Stimulated activated CD8-positive, alpha-beta memory T cell treated with anti-CD3 and anti-CD28 coated beads, Interleukin-4, amount 100 ng/mL, for 24 hours (primary cell): ENCODE data around the gene SCAMP1.
"Not testable (repeated sequence)": the region's sequence is repeated elsewhere in the genome, so short reads cannot be mapped to it uniquely, and the experiment has no call there.

Source experiments
- DNase-seq: peaks from one replicate; pipeline ENCODE4 v3.0.0-alpha.2; 2020; ENCODE audit warnings: low read depth

The SCAMP1 gene

GRCh38 chr5:78361631-78361993, 1.2 kb downstream of the SCAMP1 start:
- no peak for DNase-seq

- DNase-seq: no peak
These were observed 1.8 kb downstream of the SCAMP1 start for GRCh38 chr5:78362220-78362619.

- no peak for DNase-seq
These were observed 3.6 kb downstream of the SCAMP1 start for GRCh38 chr5:78364005-78364404.

GRCh38 chr5:78367318-78367991, 7.0 kb downstream of the SCAMP1 start:
- DNase-seq: no peak

GRCh38 chr5:78369680-78370079, 9.3 kb downstream of the SCAMP1 start:
- DNase-seq: no peak

GRCh38 chr5:78373231-78373630, 12.8 kb downstream of the SCAMP1 start:
- no peak for DNase-seq

GRCh38 chr5:78376315-78376714, 15.9 kb downstream of the SCAMP1 start:
- no peak for DNase-seq

- DNase-seq: no peak
These were observed 16.8 kb downstream of the SCAMP1 start for GRCh38 chr5:78377056-78377717.

- no peak for DNase-seq
These were observed 17.3 kb downstream of the SCAMP1 start for GRCh38 chr5:78377718-78378105.

- no peak for DNase-seq
These were observed 27.2 kb downstream of the SCAMP1 start for GRCh38 chr5:78387468-78388153.

- not testable (repeated sequence) for DNase-seq
These were observed 30.9 kb downstream of the SCAMP1 start for GRCh38 chr5:78391357-78391756.

GRCh38 chr5:78397831-78398230, 37.4 kb downstream of the SCAMP1 start:
- no peak for DNase-seq

- no peak for DNase-seq
These were observed 38.7 kb downstream of the SCAMP1 start for GRCh38 chr5:78399116-78399515.

- no peak for DNase-seq
These were observed 44.4 kb downstream of the SCAMP1 start for GRCh38 chr5:78404682-78405293.

GRCh38 chr5:78405829-78406750, 45.7 kb downstream of the SCAMP1 start:
- no peak for DNase-seq

- no peak for DNase-seq
These were observed 47.0 kb downstream of the SCAMP1 start for GRCh38 chr5:78407458-78407857.

GRCh38 chr5:78411586-78411985, 51.2 kb downstream of the SCAMP1 start:
- no peak for DNase-seq

- DNase-seq: no peak
These were observed 56.4 kb downstream of the SCAMP1 start for GRCh38 chr5:78416677-78417425.

- DNase-seq: no peak
These were observed 59.0 kb downstream of the SCAMP1 start for GRCh38 chr5:78419396-78419795.

- no peak for DNase-seq
These were observed 60.1 kb downstream of the SCAMP1 start for GRCh38 chr5:78420548-78420947.

GRCh38 chr5:78424665-78425064, 64.2 kb downstream of the SCAMP1 start:
- DNase-seq: no peak
